ENCODE data around the gene DPPA2.

Gene DPPA2

DNA sequence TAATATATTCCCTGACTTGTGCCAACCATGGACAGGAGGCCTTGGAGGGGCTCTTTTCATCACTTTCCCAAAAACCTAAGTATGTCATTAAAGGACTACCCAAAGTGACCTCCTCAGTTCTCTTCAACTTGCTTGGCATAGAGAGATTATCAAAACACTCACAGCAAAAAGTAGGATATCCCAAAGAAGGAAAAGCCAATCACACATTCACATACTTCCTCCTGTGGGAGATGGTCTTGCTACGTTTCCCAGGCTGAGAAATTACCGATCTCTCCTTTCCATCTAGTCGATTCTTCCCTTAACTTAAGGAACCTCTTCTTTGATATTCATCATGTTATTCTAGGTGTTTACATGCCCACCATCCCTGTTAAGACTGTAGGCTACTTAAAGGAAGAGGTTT lies 11.9 kb upstream of the DPPA2 start:
- DNase-seq (ENCODE audit: extremely low spot score, insufficient read length, low read depth): no peak
- no peak for FAIRE-seq

DNA sequence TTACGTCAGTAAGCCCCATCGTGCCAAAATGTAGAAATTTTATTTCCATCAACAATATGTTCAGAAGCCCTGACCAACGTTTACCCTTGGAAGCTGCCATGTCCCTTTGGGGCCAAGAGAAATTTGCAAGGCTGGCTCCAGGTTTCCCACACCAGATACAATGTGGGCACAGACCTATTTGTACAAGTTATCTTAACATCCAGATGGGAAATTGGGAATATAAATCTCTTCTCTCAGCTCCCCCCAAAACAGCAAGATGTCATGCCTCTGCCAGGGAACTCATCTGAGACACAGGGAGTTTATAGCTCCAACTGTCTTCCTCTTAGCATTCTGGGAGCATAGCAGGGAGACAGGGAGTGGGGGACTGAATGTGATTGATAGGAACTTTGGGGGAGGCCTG lies 9.3 kb upstream of the DPPA2 start:
- FAIRE-seq: no peak

DNA sequence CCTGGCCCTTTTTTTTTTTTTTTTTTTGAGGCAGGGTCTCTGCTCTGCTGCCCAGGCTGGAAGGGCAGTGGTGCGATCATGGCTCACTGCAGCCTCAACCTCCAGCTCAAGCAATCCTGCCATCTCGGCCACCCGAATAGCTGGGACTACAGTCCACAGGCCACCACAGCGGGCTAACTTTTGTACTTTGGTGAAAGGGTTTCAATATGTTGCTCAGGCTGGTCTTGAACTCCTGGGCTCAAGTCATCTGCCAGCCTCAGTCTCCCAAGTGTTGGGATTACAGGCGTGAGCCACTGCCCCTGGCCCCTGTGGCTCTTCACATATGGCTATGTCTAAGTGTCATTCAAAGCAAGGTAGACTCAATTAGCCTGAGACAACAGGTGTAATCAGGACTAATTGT lies 8.8 kb upstream of the DPPA2 start:
- DNase-seq (ENCODE audit: extremely low spot score, insufficient read length, low read depth) (no peak), FAIRE-seq (no peak)

More for the DNA sequence above, 9.3 kb upstream of the DPPA2 start:
- DNase-seq (ENCODE audit: extremely low spot score, insufficient read length, low read depth): no peak

DNA sequence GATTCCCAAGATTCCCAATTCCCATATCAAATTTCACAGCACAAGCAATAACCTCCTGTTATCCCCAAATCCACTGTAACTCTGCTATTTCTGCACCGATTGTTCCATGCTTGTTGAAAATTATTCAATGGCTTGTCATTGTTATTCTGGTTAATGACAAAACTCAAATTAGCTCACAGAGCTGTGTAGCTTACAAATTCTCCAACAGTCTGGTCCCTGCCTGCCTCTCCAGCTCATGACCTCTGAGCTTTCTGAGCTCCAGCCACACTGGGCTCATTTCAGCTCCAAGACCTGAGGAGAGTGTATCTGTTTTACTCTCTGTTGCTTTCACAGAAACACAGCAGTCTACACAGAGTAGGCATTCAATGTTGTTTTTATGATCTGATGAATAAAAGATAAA lies 3.3 kb downstream of the DPPA2 start:
- no peak for FAIRE-seq
- no peak for DNase-seq (ENCODE audit: extremely low spot score, insufficient read length, low read depth)

DNA sequence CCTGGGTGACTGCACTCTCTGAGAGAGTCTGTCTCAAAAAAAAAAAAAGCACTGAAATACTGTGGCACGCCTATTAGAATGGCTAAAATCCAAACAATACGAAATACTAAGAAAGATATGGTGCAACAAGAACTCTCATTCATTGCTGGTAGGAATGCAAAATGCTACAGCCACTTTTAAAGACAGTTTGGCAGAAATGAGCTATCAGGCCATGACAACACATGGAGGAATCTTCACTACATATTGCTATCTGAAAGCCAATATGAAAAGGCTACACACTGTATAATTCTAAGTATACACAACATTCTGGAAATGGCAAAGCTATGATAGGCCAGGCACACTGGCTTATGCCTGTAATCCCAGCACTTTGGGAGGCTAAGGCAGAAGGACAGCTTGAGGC lies 18.8 kb downstream of the DPPA2 start:
- FAIRE-seq: no peak

DNA sequence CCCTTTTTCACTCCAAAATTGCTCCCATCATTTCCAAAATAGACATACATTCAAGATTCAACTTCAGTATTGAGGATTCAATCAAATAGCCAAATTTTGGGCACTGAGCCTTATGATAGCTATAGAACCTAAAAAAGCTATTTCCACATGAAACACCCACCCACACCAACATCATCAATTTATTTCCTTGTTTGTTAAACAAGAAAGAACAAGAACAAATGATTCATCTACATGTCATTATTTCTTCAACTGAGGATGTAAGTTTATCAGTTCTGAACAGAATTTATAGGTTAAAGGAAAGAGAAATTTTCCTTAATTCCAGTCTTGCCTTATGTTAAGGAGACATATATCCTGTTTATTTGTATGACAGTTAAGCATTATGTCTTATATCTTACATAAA lies 32.2 kb downstream of the DPPA2 start:
- FAIRE-seq: no peak

More for the DNA sequence above, 18.8 kb downstream of the DPPA2 start:
- DNase-seq (ENCODE audit: extremely low spot score, insufficient read length, low read depth): no peak

DNA sequence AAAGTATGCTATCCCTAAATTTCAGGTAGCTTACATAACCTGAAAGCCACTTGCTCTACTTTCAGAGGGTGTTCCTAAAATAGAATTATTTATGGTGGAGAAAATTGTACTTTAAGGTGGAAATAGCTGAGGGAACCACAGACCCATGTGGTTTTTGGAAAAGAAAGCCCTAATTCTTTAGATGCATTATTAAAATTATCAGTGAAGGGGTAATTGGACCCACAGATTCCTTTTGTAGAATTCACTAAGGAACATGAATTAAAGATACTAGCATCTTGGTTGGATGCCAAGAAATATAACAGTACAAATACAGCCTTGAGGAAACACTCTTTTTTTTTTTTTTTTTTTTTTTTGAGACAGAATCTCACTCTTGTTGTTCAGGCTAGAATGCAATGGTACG lies 37.8 kb downstream of the DPPA2 start:
- FAIRE-seq (no peak), DNase-seq (ENCODE audit: extremely low spot score, insufficient read length, low read depth) (no peak)

More for the DNA sequence above, 32.2 kb downstream of the DPPA2 start:
- DNase-seq (ENCODE audit: extremely low spot score, insufficient read length, low read depth): no peak

DNA sequence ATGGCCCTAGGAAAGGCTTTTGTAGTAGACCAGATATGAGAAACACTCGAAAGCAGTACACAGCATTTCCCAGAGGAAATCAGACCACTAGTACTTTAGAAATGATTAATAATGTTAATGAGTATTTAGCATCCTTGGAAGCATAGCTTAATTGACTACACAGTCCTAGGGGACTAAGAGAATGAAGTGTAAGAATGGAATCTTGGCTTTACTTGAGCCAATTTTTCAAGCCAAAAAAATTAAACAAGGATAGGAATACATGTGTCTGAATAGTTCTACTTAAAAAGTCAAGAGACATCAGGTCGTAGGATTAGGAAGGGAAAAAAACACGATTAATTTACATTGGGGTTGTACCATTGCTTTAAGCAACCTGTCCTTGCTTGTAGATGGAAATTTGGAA lies 38.2 kb downstream of the DPPA2 start:
- FAIRE-seq: no peak
- DNase-seq (ENCODE audit: extremely low spot score, insufficient read length, low read depth): no peak

DNA sequence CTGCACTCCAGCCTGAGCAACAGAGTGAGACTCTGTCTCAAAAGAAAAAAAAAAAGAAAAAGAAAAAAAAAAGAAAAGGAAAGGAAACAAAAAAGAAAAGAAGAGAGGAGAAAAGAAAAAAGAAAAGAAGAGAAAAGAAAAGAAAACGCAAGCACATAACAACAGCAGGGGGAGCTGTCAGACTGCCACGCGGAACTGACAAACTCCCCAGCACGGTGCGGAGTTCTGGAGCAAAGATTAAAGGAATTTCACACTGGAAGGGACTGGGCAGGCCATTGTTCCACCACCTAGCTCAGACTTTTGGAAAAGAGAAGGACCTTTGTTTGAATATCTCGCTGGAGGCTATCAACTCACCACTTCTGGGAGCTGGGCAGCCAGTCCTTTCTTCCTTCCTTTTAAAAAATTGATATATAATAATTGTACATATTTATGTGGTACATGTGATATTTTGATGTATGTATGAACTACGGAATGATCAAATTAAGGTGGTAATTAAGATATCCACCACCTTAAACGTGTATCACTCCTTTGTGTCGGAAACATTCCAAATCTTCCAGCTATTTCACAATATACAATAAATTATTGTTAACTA lies 40.5 kb downstream of the DPPA2 start:
- DNase-seq (ENCODE audit: extremely low spot score, insufficient read length, low read depth) (no peak), FAIRE-seq (no peak)

DNA sequence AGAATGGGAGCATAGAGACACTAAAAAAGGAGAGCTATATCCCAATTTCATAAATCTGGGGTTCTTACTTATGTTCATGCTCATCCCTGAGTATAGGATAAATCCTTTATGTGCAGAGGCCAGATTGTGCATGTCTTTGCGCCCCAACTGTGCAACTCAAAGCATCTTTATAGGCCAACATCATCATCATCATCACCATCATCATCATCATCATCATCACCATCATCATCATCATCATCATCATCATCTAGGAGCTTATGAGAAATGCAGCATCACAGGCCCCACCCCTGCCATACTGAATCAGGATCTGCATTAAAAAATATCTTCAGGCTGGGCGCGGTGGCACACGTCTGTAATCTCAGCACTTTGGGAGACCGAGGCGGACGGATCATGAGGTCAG lies 45.5 kb downstream of the DPPA2 start:
- DNase-seq (ENCODE audit: extremely low spot score, insufficient read length, low read depth): no peak
- FAIRE-seq: no peak

DNA sequence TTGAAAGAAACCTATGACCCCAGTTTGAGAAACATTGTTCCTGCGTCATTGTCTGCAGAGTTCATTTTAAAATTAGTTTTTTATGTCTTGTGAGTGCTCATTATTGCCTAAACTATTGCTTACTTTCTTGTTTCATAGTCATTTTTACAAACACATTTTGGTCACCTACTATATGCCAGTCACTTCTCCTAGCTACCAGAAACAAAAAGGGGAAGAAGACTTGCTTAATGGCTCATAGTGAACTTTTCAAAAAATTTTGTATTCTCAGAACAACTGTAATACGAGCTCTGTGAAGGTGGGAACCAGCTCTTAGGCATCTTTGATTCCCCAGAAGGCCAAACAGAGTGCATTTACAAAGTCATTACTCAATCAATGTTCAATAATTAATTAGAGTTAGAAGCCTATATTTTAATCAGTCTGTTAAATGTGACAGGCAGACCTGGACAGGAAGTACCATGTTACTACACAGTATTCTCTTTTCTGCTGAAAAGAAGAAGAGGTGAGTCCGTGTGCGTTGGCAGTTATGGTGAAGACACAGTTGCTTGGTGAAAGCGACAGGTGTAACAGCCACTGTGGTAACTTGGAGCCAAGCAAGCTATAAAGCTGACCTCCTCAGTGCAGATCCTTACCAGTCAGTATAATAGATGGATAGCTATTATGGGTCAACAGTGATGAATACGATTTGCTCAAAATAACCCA lies 46.6 kb downstream of the DPPA2 start:
- DNase-seq (ENCODE audit: extremely low spot score, insufficient read length, low read depth): no peak

DNA sequence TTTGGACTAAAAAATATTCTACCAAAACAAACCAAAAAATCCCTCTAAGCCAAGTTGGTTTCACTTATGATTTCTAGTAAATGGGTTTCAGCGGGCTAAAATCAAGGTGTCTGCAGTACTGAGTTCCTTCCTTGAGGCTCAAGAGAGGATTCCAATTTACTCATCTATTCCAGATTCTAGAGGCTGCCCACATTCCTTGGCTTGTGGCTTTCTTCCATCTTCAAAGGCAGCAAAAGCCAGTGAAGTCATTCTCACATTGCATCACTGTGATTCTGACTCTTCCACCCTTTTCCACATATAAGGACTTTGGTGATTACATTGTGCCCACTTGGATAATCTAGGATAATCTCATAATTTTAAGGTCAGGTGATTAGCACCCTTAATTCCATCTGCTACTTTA lies 48.1 kb downstream of the DPPA2 start:
- FAIRE-seq: no peak

More for the DNA sequence above, 46.6 kb downstream of the DPPA2 start:
- no peak for FAIRE-seq

DNA sequence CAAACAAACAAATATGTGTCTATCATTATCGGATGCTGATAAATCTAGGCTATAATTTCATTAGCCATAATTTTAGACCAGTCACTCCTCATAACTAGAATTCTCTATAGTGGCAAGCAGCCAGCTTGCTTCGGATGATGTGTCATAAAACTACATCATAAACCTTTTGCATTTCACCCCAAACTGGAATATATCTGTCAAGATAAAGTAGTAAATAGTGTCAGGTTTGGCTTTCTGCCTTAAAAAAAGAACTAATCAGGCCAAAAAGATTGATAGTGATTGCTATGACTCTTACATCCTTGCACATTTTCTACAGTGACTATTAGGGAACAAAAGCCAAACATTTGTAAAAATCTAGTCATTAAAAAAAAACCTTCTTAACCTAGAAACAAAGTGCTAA lies 51.0 kb downstream of the DPPA2 start:
- DNase-seq (ENCODE audit: extremely low spot score, insufficient read length, low read depth) (no peak), FAIRE-seq (no peak)

More for the DNA sequence above, 48.1 kb downstream of the DPPA2 start:
- DNase-seq (ENCODE audit: extremely low spot score, insufficient read length, low read depth): no peak

DNA sequence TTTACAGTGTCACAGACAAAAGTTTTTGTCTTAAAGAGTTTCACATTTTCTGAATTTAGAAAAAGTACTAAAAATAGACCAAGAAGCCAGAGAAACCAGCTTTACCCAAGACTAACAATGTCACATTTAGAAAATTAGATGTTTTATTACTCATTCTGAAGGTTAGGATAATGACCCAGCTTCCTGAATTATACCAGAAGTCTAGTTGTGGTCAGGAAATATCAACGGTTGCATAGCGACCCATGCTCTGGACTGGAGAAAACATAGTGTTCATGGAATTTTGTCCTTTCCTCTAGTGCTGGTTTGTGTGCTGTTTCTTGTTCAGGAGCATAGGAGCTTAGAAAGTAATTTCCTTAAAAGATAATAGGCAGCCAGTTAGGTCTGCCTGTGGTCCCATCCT lies 59.0 kb downstream of the DPPA2 start:
- DNase-seq (ENCODE audit: extremely low spot score, insufficient read length, low read depth): no peak
- no peak for FAIRE-seq

DNA sequence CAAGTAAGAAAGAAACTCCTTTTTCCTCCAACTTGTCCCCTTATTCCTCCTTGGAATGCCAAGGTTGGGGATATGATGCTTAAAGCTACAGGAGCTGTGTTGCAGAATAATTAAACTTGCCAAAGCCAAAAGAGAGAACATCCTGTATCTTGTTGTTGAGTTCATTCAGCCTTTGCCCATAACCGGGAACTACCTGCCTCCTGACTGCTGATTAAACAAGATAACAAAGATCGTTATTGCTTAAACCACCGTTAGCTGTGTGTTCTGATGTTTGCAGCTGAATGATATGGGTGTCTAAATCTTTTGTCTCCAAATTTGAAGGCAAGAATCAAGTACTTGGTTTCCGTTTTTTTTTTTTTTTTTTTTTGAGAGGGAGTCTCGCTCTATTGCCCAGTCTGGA lies 61.5 kb downstream of the DPPA2 start:
- DNase-seq (ENCODE audit: extremely low spot score, insufficient read length, low read depth) (no peak), FAIRE-seq (no peak)

DNA sequence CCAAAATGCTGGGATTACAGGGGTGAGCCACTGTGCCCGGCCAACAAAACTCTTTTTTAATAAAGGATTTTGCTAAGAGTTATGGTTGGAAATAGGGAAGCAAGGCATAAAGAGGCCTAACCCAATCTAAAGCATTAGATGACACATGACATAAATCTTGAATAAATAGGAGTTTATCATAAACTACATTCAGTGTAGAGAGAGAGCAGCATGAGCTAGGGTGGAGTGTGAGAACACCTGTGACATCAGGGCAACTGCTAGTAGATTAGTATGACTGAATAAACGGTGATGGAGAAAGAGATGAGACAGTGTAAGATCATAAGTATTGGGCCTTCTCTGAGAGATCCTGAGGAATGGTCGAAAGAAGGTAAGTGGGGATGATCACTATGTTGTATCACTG lies 63.7 kb downstream of the DPPA2 start:
- no peak for DNase-seq (ENCODE audit: extremely low spot score, insufficient read length, low read depth)
- no peak for FAIRE-seq

Measured in GM18507 (cell line).